ENCODE measurements around the gene ACSL4.

GRCh38 chrX:109749207-109749606, 16.1 kb upstream of the ACSL4 start:
- no peak for TF ChIP-seq CTCF (IDR thresholded peaks at IDR 0.05)
- TF ChIP-seq EP300 (IDR thresholded peaks at IDR 0.05), result no peak
- no peak for TF ChIP-seq POLR2A (IDR thresholded peaks at IDR 0.05)
